Vagina (tissue), 2 donors: ENCODE measurements around the gene IL36A. TPM values are rescaled to one million over a fixed set of nuclear protein-coding genes. Genes with fewer than 3 reads are reported as not detected.

ENCODE experiments used
- DNase-seq, 2 donors: peaks; one replicate each; pipeline ENCODE4 v3.0.0-alpha.2; 2017; ENCODE audit errors: extremely low spot score in 2 of 2
- H3K27ac ChIP-seq: fragments of 200-600 bp; sonication (generic); one replicate; pipeline ENCODE4 v1.5.1; 2019
- H3K27me3 ChIP-seq: fragments of 200-600 bp; sonication (generic); one replicate; pipeline ENCODE4 v1.5.1; 2019
- H3K36me3 ChIP-seq, 2 donors: fragments of 200-600 bp; sonication (generic); one replicate each; pipeline ENCODE4 v1.5.1; 2017 to 2019
- H3K4me1 ChIP-seq: fragments of 200-600 bp; sonication (generic); one replicate; pipeline ENCODE4 v1.5.1; 2019
- H3K4me3 ChIP-seq, 2 donors: fragments of 200-600 bp; sonication (generic); 1 replicate in 1 of 2; 2 replicates in 1 of 2; pipeline ENCODE4 v1.5.1; 2016 to 2019
- H3K9me3 ChIP-seq: fragments of 200-600 bp; sonication (generic); one replicate; pipeline ENCODE4 v1.5.1; 2019
- CTCF ChIP-seq, 3 experiments: fragments of 450-650 bp in 2 of 3; fragments of 200-600 bp in 1 of 3; sonication (generic) in 1 of 3; IDR thresholded peaks; one replicate each; pipeline ENCODE4 v1.5.1; 2017 to 2019; ENCODE audit warnings: antibody characterized with exemption in 3 of 3, mild to moderate bottlenecking in 2 of 3, moderate library complexity in 2 of 3
- POLR2A ChIP-seq, 2 donors: fragments of 450-650 bp; IDR thresholded peaks; one replicate each; pipeline ENCODE4 v1.6.1; 2017; ENCODE audit warnings: antibody characterized with exemption in 2 of 2, mild to moderate bottlenecking in 2 of 2, moderate library complexity in 2 of 2
- POLR2AphosphoS5 ChIP-seq, 2 donors: sonication (generic); formaldehyde crosslinking; IDR thresholded peaks; one replicate each; pipeline ENCODE4 v1.9.0; 2017; ENCODE audit warnings: antibody characterized with exemption in 2 of 2, mild to moderate bottlenecking in 2 of 2, low read depth in 1 of 2; ENCODE audit not compliant: insufficient read depth in 1 of 2
- intact Hi-C: fragments of 100-400 bp; cut with DNase I; formaldehyde crosslinking; loops from one replicate; pipeline ENCODE4 v1.15.1; 2023
- small RNA-seq: library from RNA; depleted of rRNA; stranded (forward); fragments of <200 nt; gene quantifications from one replicate; pipeline ENCODE3, GENCODE V24; 2016
- total RNA-seq: library from RNA; depleted of rRNA; stranded (reverse); fragments of >200 nt; gene quantifications from one replicate; pipeline ENCODE4 v1.2.3, GENCODE V29; 2016

IL36A gene
- total RNA-seq, 1 donor from 2014 or later, result 2.7 TPM

GRCh38 chr2:113056521-113056920 lies 51.3 kb downstream of the IL36A start:
- Histone ChIP-seq H3K4me3 (no peak overlapping the region), H3K27me3 (no peaks in the 10 kb centered on the region), H3K27ac (no peak overlapping the region), H3K4me1 (no peaks in the 10 kb centered on the region), H3K9me3 (no peaks in the 10 kb centered on the region), H3K36me3 (no peaks in the 10 kb centered on the region)
- intact Hi-C loops, result no loop called here
- TF ChIP-seq POLR2A (IDR thresholded peaks at IDR 0.05), result no peak
- TF ChIP-seq POLR2AphosphoS5 (IDR thresholded peaks at IDR 0.05; ENCODE audit: insufficient read depth in 1 of 2, low read depth in 1 of 2), result no peak
- TF ChIP-seq CTCF (IDR thresholded peaks at IDR 0.05), result no peak
- peak in 1 of 2 donors; percentile 18 for DNase-seq

DNA sequence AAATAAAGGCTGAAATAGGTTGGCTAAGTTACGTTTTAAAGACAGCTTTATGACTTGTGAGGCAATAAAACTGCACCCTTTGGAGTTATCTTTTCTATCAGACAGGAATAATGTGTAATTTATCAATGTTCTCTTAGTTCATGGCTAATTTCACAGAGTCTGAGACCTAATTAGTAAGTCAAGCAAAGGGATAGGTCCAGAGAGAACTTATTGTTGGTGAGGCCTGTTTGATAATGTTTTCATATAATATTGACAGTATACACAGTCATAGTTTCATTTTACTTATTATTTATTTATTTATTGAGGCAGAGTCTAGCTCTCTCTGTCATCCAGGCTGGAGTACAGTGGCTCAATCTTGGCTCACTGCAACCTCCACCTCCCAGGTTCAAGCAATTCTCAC lies 51.9 kb downstream of the IL36A start:
- no peak for DNase-seq
- no peak overlapping the region for H3K4me3 ChIP-seq
- no peaks in the 10 kb centered on the region for H3K4me1 ChIP-seq
- H3K36me3 ChIP-seq, result no peaks in the 10 kb centered on the region
- TF ChIP-seq POLR2AphosphoS5 (IDR thresholded peaks at IDR 0.05; ENCODE audit: insufficient read depth in 1 of 2, low read depth in 1 of 2) (no peak), POLR2A (IDR thresholded peaks at IDR 0.05) (no peak), CTCF (IDR thresholded peaks at IDR 0.05) (no peak)
- no peaks in the 10 kb centered on the region for H3K9me3 ChIP-seq
- H3K27me3 ChIP-seq, result no peaks in the 10 kb centered on the region
- H3K27ac ChIP-seq, result no peak overlapping the region
- intact Hi-C loops, result no loop called here

Small RNA genes lying within 50 kb of the gene (small RNA-seq; reads per million reads assigned to genes)
- gene HMGN2P23, result not detected

Other genes starting within 250 kb of the IL36A start
- 1.2 TPM for gene CKAP2L, start 240.8 kb upstream of the IL36A start, total RNA-seq
- 0.98 TPM for gene IL1A, start 221.0 kb upstream of the IL36A start, total RNA-seq
- 2.5 TPM for gene IL1B, start 168.7 kb upstream of the IL36A start, total RNA-seq
- not detected for gene IL37, start 94.3 kb upstream of the IL36A start, total RNA-seq
- not detected for gene IL36G, start 27.5 kb upstream of the IL36A start, total RNA-seq
- gene IL36B, start 47.4 kb downstream of the IL36A start, total RNA-seq, result not detected
- 0.25 TPM for gene IL36RN, start 53.7 kb downstream of the IL36A start, total RNA-seq
- not detected for gene IL1F10, start 62.5 kb downstream of the IL36A start, total RNA-seq
- gene IL1RN, start 122.1 kb downstream of the IL36A start, total RNA-seq, result 253 TPM
- gene PSD4, start 168.5 kb downstream of the IL36A start, total RNA-seq, result 39.0 TPM